HepG2 (cell line): Measurements from ENCODE around the gene ANKRD52. TPM values are rescaled to one million over a fixed set of nuclear protein-coding genes. Genes with fewer than 3 reads are reported as not detected.

Source experiments
- DR1 ChIP-seq: sonication (generic); formaldehyde crosslinking; IDR thresholded peaks from 2 replicates; pipeline ENCODE4 v1.8.0; 2021; ENCODE audit warnings: mild to moderate bottlenecking, missing genetic modification reagents, inconsistent platforms
- IRX3 ChIP-seq: sonication (generic); formaldehyde crosslinking; IDR thresholded peaks from 2 replicates; pipeline ENCODE4 v1.8.1; 2023; ENCODE audit warnings: mild to moderate bottlenecking, low read depth, missing genetic modification reagents, borderline replicate concordance
- ONECUT2 ChIP-seq: sonication (generic); formaldehyde crosslinking; IDR thresholded peaks from 2 replicates; pipeline ENCODE4 v1.4.0; 2020; ENCODE audit warnings: missing genetic modification reagents
- TOE1 ChIP-seq: sonication (generic); formaldehyde crosslinking; IDR thresholded peaks from 2 replicates; pipeline ENCODE4 v1.4.0; 2020; ENCODE audit warnings: mild to moderate bottlenecking, missing genetic modification reagents
- XRCC5 ChIP-seq: fragments of 200-400 bp; formaldehyde crosslinking; optimal IDR thresholded peaks from 2 replicates; pipeline ENCODE3; 2017; ENCODE audit warnings: mild to moderate bottlenecking, low read length
- ZNF180 ChIP-seq: sonication (generic); formaldehyde crosslinking; IDR thresholded peaks from 2 replicates; pipeline ENCODE4 v1.4.0; 2020; ENCODE audit warnings: low read depth, missing genetic modification reagents, borderline replicate concordance
- ZSCAN9 ChIP-seq: IDR thresholded peaks from 2 replicates; pipeline ENCODE4 v1.6.1; 2016; ENCODE audit warnings: borderline replicate concordance
- polyA plus RNA-seq, 8 experiments: library from polyadenylated mRNA; depleted of rRNA in 3 of 8; stranded (reverse) in 7 of 8; unstranded in 1 of 8; fragments of >200 nt; fragmentation: Illumina TruSeq in 4 of 8; extraction: Trizol in 4 of 8; gene quantifications; 2 replicates each; pipeline versions ENCODE4 v1.2.1 to v1.2.3, GENCODE V29; 2011 to 2016; ENCODE audit warnings: low read depth in 4 of 8, missing spikeins in 1 of 8, mixed read lengths in 1 of 8; ENCODE audit not compliant: insufficient read depth in 1 of 8
- total RNA-seq, 5 experiments: library from RNA; depleted of rRNA; stranded (reverse); fragments of >200 nt; fragmentation: Illumina TruSeq; extraction: Trizol; gene quantifications; 2 replicates each; pipeline ENCODE4 v1.2.3, GENCODE V29; 2016; ENCODE audit warnings: low read depth in 1 of 5
- TF ChIP-seq, protein P1 (sequence below): sonication (generic); formaldehyde crosslinking; IDR thresholded peaks from 2 replicates; pipeline ENCODE4 v1.8.0; 2022; ENCODE audit warnings: missing genetic modification reagents, mild to moderate bottlenecking, inconsistent platforms, borderline replicate concordance
- TF ChIP-seq, protein P2 (sequence below): sonication (generic); formaldehyde crosslinking; IDR thresholded peaks from 2 replicates; pipeline ENCODE4 v1.4.0; 2020; ENCODE audit warnings: mild to moderate bottlenecking, low read depth, missing genetic modification reagents
- TF ChIP-seq, protein P3 (sequence below): IDR thresholded peaks from 2 replicates; pipeline ENCODE4 v1.6.1; 2016; ENCODE audit warnings: low read depth, borderline replicate concordance
- TF ChIP-seq, protein P4 (sequence below): sonication (generic); formaldehyde crosslinking; IDR thresholded peaks from 2 replicates; pipeline ENCODE4 v1.9.0; 2021; ENCODE audit warnings: missing genetic modification reagents, mild to moderate bottlenecking, borderline replicate concordance
- TF ChIP-seq, protein P5 (sequence below): sonication (generic); formaldehyde crosslinking; IDR thresholded peaks from 2 replicates; pipeline ENCODE4 v1.4.0; 2020; ENCODE audit warnings: missing genetic modification reagents
- TF ChIP-seq, protein P6 (sequence below): sonication (generic); formaldehyde crosslinking; IDR thresholded peaks from 2 replicates; pipeline ENCODE4 v1.4.0; 2020; ENCODE audit warnings: mild to moderate bottlenecking, missing genetic modification reagents
- TF ChIP-seq, protein P7 (sequence below): sonication (generic); formaldehyde crosslinking; IDR thresholded peaks from 2 replicates; pipeline ENCODE4 v1.5.1; 2020; ENCODE audit warnings: missing genetic modification reagents, mild to moderate bottlenecking, borderline replicate concordance

ANKRD52 gene
- total and polyA plus RNA-seq, 2 of the 13 experiments (the other 11 are each of a cell fraction or from before 2014, with no cell fraction given) = 7.8 to 9.2 TPM

DNA sequence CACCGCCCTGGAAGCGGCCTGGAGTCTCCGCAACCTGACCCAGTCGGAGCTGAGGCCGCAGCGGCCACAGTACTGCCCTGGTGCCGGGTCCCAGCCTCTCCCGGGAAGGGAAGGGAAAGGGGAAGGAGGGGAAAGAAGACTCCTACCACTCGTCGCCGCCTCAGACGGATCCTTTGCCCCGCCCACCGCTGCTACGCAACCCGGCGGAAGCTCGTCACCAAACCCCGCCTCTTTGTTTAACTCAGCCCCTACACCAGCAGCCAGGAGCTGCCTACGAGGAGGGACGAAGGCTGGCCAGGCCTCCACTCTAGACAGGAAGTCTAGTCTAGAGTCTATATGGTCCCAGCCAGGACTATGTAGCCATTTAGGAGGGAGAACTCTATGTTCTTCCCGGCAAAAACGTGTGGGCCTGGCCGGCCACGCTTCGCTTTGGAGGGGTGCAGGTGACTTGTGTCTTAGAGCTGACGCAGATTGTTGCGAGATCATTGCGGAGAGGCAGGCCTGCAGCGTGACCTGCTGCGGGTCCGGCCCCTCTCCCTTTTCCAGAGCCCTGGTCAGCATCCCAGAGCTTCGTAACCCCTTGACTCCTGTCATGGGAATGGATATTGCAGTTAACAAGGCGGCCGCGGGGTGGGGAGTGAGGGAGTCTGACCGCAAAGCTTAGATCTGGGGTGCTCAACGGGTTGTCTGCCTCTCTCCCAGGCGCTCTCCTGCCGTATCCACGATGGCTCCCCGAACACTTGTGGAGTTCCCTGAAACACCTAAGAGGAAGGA, 36.2 kb downstream of the ANKRD52 start, which contains the start of gene RNF41 (continued):
- TF ChIP-seq, protein P1, sequence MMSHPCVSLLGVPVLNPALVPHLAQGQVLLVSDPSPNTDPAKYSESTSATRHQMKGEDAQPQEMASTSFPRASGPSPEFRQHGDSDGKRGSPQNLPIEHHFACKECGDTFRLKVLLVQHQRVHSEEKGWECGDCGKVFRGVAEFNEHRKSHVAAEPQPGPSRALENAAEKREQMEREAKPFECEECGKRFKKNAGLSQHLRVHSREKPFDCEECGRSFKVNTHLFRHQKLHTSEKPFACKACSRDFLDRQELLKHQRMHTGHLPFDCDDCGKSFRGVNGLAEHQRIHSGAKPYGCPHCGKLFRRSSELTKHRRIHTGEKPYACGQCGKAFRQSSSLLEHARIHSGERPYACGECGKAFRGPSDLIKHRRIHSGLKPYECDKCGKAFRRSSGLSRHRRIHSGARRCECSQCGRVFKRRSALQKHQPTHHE = 0 out of 2 replicates have a peak, but pooled peaks have one; percentile 80
- no peak for TF ChIP-seq IRX3 (CRISPR knock-in tag)
- TF ChIP-seq ONECUT2 (CRISPR knock-in tag) = no peak
- no peak for TF ChIP-seq ZNF180 (CRISPR knock-in tag)
- TF ChIP-seq, protein P2, sequence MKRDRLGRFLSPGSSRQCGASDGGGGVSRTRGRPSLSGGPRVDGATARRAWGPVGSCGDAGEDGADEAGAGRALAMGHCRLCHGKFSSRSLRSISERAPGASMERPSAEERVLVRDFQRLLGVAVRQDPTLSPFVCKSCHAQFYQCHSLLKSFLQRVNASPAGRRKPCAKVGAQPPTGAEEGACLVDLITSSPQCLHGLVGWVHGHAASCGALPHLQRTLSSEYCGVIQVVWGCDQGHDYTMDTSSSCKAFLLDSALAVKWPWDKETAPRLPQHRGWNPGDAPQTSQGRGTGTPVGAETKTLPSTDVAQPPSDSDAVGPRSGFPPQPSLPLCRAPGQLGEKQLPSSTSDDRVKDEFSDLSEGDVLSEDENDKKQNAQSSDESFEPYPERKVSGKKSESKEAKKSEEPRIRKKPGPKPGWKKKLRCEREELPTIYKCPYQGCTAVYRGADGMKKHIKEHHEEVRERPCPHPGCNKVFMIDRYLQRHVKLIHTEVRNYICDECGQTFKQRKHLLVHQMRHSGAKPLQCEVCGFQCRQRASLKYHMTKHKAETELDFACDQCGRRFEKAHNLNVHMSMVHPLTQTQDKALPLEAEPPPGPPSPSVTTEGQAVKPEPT (CRISPR knock-in tag) = 0 out of 2 replicates have a peak, but pooled peaks have one; percentile 62
- TF ChIP-seq, protein P3, sequence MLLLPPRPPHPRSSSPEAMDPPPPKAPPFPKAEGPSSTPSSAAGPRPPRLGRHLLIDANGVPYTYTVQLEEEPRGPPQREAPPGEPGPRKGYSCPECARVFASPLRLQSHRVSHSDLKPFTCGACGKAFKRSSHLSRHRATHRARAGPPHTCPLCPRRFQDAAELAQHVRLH (CRISPR knock-in tag) = no peak
- TF ChIP-seq TOE1 (CRISPR knock-in tag) = no peak
- TF ChIP-seq, protein P4, sequence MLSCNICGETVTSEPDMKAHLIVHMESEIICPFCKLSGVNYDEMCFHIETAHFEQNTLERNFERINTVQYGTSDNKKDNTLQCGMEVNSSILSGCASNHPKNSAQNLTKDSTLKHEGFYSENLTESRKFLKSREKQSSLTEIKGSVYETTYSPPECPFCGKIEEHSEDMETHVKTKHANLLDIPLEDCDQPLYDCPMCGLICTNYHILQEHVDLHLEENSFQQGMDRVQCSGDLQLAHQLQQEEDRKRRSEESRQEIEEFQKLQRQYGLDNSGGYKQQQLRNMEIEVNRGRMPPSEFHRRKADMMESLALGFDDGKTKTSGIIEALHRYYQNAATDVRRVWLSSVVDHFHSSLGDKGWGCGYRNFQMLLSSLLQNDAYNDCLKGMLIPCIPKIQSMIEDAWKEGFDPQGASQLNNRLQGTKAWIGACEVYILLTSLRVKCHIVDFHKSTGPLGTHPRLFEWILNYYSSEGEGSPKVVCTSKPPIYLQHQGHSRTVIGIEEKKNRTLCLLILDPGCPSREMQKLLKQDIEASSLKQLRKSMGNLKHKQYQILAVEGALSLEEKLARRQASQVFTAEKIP = no peak
- TF ChIP-seq XRCC5 = peak; percentile 77
- TF ChIP-seq, protein P5, sequence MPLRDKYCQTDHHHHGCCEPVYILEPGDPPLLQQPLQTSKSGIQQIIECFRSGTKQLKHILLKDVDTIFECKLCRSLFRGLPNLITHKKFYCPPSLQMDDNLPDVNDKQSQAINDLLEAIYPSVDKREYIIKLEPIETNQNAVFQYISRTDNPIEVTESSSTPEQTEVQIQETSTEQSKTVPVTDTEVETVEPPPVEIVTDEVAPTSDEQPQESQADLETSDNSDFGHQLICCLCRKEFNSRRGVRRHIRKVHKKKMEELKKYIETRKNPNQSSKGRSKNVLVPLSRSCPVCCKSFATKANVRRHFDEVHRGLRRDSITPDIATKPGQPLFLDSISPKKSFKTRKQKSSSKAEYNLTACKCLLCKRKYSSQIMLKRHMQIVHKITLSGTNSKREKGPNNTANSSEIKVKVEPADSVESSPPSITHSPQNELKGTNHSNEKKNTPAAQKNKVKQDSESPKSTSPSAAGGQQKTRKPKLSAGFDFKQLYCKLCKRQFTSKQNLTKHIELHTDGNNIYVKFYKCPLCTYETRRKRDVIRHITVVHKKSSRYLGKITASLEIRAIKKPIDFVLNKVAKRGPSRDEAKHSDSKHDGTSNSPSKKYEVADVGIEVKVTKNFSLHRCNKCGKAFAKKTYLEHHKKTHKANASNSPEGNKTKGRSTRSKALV (CRISPR knock-in tag) = peak; percentile 81
- peak; percentile 78 for TF ChIP-seq DR1 (CRISPR knock-in tag)
- TF ChIP-seq, protein P6, sequence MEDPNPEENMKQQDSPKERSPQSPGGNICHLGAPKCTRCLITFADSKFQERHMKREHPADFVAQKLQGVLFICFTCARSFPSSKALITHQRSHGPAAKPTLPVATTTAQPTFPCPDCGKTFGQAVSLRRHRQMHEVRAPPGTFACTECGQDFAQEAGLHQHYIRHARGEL (CRISPR knock-in tag) = no peak
- TF ChIP-seq, protein P7, sequence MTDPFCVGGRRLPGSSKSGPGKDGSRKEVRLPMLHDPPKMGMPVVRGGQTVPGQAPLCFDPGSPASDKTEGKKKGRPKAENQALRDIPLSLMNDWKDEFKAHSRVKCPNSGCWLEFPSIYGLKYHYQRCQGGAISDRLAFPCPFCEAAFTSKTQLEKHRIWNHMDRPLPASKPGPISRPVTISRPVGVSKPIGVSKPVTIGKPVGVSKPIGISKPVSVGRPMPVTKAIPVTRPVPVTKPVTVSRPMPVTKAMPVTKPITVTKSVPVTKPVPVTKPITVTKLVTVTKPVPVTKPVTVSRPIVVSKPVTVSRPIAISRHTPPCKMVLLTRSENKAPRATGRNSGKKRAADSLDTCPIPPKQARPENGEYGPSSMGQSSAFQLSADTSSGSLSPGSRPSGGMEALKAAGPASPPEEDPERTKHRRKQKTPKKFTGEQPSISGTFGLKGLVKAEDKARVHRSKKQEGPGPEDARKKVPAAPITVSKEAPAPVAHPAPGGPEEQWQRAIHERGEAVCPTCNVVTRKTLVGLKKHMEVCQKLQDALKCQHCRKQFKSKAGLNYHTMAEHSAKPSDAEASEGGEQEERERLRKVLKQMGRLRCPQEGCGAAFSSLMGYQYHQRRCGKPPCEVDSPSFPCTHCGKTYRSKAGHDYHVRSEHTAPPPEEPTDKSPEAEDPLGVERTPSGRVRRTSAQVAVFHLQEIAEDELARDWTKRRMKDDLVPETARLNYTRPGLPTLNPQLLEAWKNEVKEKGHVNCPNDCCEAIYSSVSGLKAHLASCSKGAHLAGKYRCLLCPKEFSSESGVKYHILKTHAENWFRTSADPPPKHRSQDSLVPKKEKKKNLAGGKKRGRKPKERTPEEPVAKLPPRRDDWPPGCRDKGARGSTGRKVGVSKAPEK (CRISPR knock-in tag) = no peak
- TF ChIP-seq ZSCAN9 = no peak; the same call in 1 of the 2 replicates
